Muscle of back (tissue), 13 donors: ENCODE results near the gene UBE2Z. TPM values are rescaled to one million over a fixed set of nuclear protein-coding genes. Genes with fewer than 3 reads are reported as not detected.
A peak's percentile ranks its signal among the peaks of the same experiment; 100 is the strongest.
"Not testable (repeated sequence)": the region's sequence is repeated elsewhere in the genome, so short reads cannot be mapped to it uniquely, and the experiment has no call there.

ENCODE experiments used
- DNase-seq, 3 donors: peaks; one replicate each; pipeline versions ENCODE4 v3.0.0 to v3.0.0-alpha.2; 2013
- long read RNA-seq, 9 donors: transcript quantifications; one replicate each; lab custom pipeline, GENCODE V29; 2026
- polyA plus RNA-seq, 10 donors: library from polyadenylated mRNA; unstranded; fragments of 120-200 nt; gene quantifications; one replicate each; pipeline ENCODE4 v1.2.1, GENCODE V29; 2013; ENCODE audit not compliant: insufficient read length in 10 of 10

The UBE2Z gene
- 10 to 100 TPM; 55.4 to 68.9 (median 59.9) TPM for polyA plus RNA-seq
- long read RNA-seq, donor 1, full-length matches to known transcripts: 23 of 23 reads
- long read RNA-seq, donor 1, partial matches to known transcripts: 0 of 23 reads
- long read RNA-seq, donor 1, other reads (novel, unspliced or antisense): 0 of 23 reads
- long read RNA-seq, donor 2, full-length matches to known transcripts: 17 of 17 reads
- long read RNA-seq, donor 2, partial matches to known transcripts: 0 of 17 reads
- long read RNA-seq, donor 2, other reads (novel, unspliced or antisense): 0 of 17 reads
- long read RNA-seq, donor 3: 0 reads
- long read RNA-seq, donor 4, full-length matches to known transcripts: 9 of 9 reads
- long read RNA-seq, donor 4, partial matches to known transcripts: 0 of 9 reads
- long read RNA-seq, donor 4, other reads (novel, unspliced or antisense): 0 of 9 reads
- long read RNA-seq, donor 5, full-length matches to known transcripts: 16 of 16 reads
- long read RNA-seq, donor 5, partial matches to known transcripts: 0 of 16 reads
- long read RNA-seq, donor 5, other reads (novel, unspliced or antisense): 0 of 16 reads
- long read RNA-seq, donor 6, full-length matches to known transcripts: 19 of 145 reads
- long read RNA-seq, donor 6, partial matches to known transcripts: 31 of 145 reads
- long read RNA-seq, donor 6, other reads (novel, unspliced or antisense): 95 of 145 reads
- long read RNA-seq, donor 7, full-length matches to known transcripts: 12 of 12 reads
- long read RNA-seq, donor 7, partial matches to known transcripts: 0 of 12 reads
- long read RNA-seq, donor 7, other reads (novel, unspliced or antisense): 0 of 12 reads
- long read RNA-seq, donor 8, transcript UBE2Z-201 (7 exons, 3,122 nt): major isoform, 14 of 14 reads
- long read RNA-seq, donor 8, partial matches to known transcripts: 0 of 14 reads
- long read RNA-seq, donor 8, other reads (novel, unspliced or antisense): 0 of 14 reads
- long read RNA-seq, donor 9, partial matches to known transcripts: 0 of 2 reads
- long read RNA-seq, donor 9, other reads (novel, unspliced or antisense): 0 of 2 reads

- peak; percentile 95 to 98 (median 96) for DNase-seq
Observed at GRCh38 chr17:48908047-48908843, at the start of gene UBE2Z. Gene UBE2Z (plus strand): TSS chr17:48908407. CDS start chr17:48908504, 97 bp downstream.

- DNase-seq: no peak
Observed at GRCh38 chr17:48860034-48860433, 48.2 kb upstream of the UBE2Z start.

GRCh38 chr17:48860456-48860855, 47.8 kb upstream of the UBE2Z start:
- no peak for DNase-seq

GRCh38 chr17:48868916-48869500, 39.2 kb upstream of the UBE2Z start:
- no peak for DNase-seq

- DNase-seq: no peak
Observed at GRCh38 chr17:48869821-48870318, 38.3 kb upstream of the UBE2Z start.

GRCh38 chr17:48871035-48871550, 37.1 kb upstream of the UBE2Z start:
- DNase-seq: no peak

- peak in 1 of 3 donors; percentile 26 for DNase-seq
Observed at GRCh38 chr17:48871551-48872351, 36.5 kb upstream of the UBE2Z start.

GRCh38 chr17:48872409-48872808, 35.8 kb upstream of the UBE2Z start:
- not testable (repeated sequence) for DNase-seq

- DNase-seq: peak; percentile 28 to 56 (median 35)
Observed at GRCh38 chr17:48873209-48873608, 35.0 kb upstream of the UBE2Z start.

- no peak for DNase-seq
Observed at GRCh38 chr17:48873696-48874443, 34.3 kb upstream of the UBE2Z start.

- peak; percentile 50 to 80 (median 69) for DNase-seq
Observed at GRCh38 chr17:48878920-48879898, 29.0 kb upstream of the UBE2Z start.

GRCh38 chr17:48882272-48882671, 25.9 kb upstream of the UBE2Z start:
- no peak for DNase-seq

- no peak for DNase-seq
Observed at GRCh38 chr17:48883171-48883570, 25.0 kb upstream of the UBE2Z start.

GRCh38 chr17:48890086-48890485, 18.1 kb upstream of the UBE2Z start:
- DNase-seq: no peak

- no peak for DNase-seq
Observed at GRCh38 chr17:48892940-48893645, 15.1 kb upstream of the UBE2Z start.

- DNase-seq: no peak
Observed at GRCh38 chr17:48893646-48894508, 14.3 kb upstream of the UBE2Z start.
